Transverse colon (tissue), 3 donors: Measurements from ENCODE around the gene KLHL12.

ENCODE experiments used
- EP300 ChIP-seq: sonication (generic); formaldehyde crosslinking; IDR thresholded peaks from one replicate; pipeline ENCODE4 v1.6.1; 2017; ENCODE audit warnings: antibody characterized with exemption, low read depth
- POLR2A ChIP-seq: fragments of 450-650 bp; IDR thresholded peaks from one replicate; pipeline ENCODE4 v1.6.1; 2016; ENCODE audit warnings: antibody characterized with exemption, mild to moderate bottlenecking, moderate library complexity
- TF ChIP-seq, protein P1 (sequence below), 5 experiments: fragments of 200-600 bp in 3 of 5; fragments of 450-650 bp in 2 of 5; sonication (generic) in 3 of 5; IDR thresholded peaks; 1 replicate in 2 of 5; 2 replicates in 3 of 5; pipeline ENCODE4 v1.5.1; 2016 to 2017; ENCODE audit warnings: antibody characterized with exemption in 5 of 5, inconsistent platforms in 3 of 5, mild to moderate bottlenecking in 2 of 5, moderate library complexity in 1 of 5

DNA sequence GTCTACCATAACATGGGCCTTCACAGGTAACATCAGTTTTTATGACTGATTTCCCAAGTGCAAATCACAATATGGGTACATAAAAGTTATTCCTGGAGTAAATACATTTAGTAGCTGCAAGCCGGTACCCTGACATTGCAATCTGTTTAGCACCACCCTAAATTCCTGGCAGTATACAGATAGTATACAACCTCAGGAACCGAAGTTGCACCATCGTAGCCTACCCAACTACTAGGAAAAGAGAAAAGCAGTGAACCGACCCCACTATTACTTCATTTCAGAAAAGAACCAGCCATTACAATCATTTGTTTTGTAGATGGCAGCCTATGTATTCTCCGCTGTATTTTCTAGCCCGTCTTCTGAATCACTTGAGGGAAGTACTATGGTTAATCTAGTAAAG, 29.9 kb upstream of the KLHL12 start:
- TF ChIP-seq, protein P1, sequence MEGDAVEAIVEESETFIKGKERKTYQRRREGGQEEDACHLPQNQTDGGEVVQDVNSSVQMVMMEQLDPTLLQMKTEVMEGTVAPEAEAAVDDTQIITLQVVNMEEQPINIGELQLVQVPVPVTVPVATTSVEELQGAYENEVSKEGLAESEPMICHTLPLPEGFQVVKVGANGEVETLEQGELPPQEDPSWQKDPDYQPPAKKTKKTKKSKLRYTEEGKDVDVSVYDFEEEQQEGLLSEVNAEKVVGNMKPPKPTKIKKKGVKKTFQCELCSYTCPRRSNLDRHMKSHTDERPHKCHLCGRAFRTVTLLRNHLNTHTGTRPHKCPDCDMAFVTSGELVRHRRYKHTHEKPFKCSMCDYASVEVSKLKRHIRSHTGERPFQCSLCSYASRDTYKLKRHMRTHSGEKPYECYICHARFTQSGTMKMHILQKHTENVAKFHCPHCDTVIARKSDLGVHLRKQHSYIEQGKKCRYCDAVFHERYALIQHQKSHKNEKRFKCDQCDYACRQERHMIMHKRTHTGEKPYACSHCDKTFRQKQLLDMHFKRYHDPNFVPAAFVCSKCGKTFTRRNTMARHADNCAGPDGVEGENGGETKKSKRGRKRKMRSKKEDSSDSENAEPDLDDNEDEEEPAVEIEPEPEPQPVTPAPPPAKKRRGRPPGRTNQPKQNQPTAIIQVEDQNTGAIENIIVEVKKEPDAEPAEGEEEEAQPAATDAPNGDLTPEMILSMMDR (IDR thresholded peaks at IDR 0.05), result no peak
- no peak for TF ChIP-seq POLR2A
- TF ChIP-seq EP300, result no peak
